ENCODE results near the gene LSG1.

LSG1 gene

DNA sequence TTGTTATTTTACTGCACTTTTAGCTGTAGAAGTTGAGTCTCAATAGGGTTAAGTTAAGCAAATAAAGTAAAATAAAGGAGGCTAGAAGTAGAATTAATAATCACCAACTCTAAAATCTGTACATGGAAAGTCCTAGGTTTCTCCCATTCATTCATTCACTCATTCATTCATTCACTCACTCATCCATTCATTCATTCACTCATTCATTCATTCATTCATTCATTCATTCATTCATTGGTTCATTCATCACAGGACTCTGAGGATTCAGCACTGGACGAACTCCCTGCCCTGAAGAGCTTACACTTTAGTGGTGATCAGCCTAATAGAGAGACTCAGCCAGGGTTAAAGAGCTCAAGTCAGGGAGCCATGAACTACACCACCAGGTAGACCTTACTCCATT, 4.5 kb upstream of the LSG1 start:
- DNase-seq: no peak
- Mint-ChIP-seq H3K27ac (no peak overlapping the region), H3K4me1 (peaks cover 46% of the 10 kb centered on the region), H3K27me3 (no peaks in the 10 kb centered on the region), H3K4me3 (no peak overlapping the region), H3K9me3 (no peaks in the 10 kb centered on the region)
- no peak for ATAC-seq

DNA sequence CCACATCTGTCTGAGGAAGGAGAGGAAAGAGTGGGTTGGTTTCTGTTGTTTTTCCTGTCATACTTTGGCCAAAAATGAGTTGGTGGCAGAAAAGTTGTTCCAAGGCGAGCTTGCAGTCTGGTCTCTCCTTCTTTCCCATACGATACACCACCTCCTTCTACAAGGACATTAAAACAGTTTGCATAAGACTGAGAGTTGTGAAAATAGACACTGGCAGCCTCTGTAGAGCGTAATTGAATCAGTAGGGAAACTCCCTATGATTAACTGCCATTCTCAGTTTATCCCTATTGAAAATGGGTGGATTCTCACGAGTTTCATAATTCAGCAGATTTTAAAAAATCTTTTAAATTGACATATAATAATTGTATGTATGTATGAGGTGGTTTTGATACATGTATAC, 3.7 kb upstream of the LSG1 start:
- Mint-ChIP-seq H3K27me3 (no peaks in the 10 kb centered on the region), H3K4me1 (peaks cover 47% of the 10 kb centered on the region), H3K9me3 (no peaks in the 10 kb centered on the region), H3K4me3 (peak overlapping the region; percentile 65 to 71), H3K27ac (peak overlapping the region; percentile 58 to 87)
- ATAC-seq (peak; percentile 58), DNase-seq (no peak)

DNA sequence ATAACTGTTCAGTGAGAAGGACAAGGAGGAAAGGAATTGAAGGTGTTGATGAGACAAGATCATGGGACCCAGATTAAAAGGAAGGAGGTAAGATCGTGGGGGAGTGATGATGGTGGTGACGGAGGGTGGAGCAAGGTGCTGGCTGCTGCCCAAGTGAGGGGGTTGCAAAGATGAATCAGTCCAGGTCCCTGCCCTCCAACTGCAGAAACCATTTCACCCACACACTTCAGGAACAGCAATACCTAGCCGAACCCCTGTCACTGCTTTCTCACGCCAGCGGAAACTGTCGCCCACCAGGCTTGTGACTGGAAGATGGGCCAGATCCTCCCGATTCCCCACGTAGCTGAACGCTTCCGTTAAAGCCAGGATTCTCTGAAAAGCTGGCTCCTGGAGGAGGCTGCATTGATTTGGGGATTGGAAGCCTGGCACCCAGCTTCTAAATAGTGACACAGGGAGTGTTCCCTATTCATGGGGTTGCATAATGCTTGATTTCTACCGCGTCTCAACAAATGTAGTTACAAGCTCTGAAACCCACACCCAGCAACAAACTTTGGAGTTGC, 3.2 kb upstream of the LSG1 start:
- H3K4me1 Mint-ChIP-seq: peaks cover 52% of the 10 kb centered on the region
- H3K27ac Mint-ChIP-seq: peak overlapping the region; percentile 58 to 87
- no peaks in the 10 kb centered on the region for H3K27me3 Mint-ChIP-seq
- H3K4me3 Mint-ChIP-seq: peak overlapping the region; percentile 65 to 71
- H3K9me3 Mint-ChIP-seq: no peaks in the 10 kb centered on the region
- ATAC-seq: peak; percentile 74
- DNase-seq: peak; percentile 54 to 70

DNA sequence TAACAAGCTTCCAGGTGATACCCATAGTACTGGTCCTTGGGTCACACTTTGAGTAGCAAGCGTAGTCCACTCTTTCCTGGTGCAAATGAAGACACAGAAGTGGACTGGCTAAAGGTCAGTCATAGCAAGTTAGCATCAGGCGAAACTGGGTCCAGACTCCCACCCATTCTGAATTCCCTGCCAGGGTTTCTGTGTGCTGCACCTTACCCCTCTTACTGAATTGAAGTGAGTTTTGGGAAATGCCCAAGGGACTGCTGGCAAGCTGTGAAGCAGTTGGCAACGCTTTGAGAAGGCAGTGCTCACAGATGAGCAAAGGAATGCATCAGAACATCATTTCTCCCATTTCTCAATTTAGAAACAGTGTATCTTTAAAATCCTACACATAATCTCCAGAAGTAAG, 1.8 kb upstream of the LSG1 start:
- Mint-ChIP-seq H3K4me1 (peaks cover 62% of the 10 kb centered on the region), H3K27me3 (no peaks in the 10 kb centered on the region), H3K4me3 (peak overlapping the region in 1 of 2 donors; percentile 16), H3K27ac (no peak overlapping the region), H3K9me3 (no peaks in the 10 kb centered on the region)
- no peak for ATAC-seq
- no peak for DNase-seq

DNA sequence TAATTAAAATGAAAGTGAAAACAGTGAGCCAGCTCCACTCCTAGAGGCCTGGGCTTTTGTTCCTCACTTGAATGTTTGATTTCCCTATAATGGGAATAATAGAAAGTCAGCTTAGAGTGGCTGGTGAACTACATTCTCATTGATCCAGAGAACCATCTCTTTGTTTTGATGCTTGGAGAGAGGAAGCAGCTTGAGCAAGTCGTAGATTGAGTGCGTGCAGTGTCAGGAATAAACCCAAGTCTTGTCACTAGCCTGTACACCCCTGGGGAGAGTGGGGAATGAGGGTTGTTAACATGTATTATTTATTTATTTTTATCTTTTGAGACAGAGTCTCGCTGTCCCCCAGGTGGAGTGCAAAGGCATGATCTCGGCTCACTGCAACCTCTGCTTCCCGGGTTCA, 885 bp upstream of the LSG1 start:
- Mint-ChIP-seq H3K4me3 (peak overlapping the region; percentile 97 to 99), H3K27me3 (no peaks in the 10 kb centered on the region), H3K9me3 (no peaks in the 10 kb centered on the region), H3K27ac (no peak overlapping the region), H3K4me1 (peaks cover 62% of the 10 kb centered on the region)
- ATAC-seq (no peak), DNase-seq (no peak)

DNA sequence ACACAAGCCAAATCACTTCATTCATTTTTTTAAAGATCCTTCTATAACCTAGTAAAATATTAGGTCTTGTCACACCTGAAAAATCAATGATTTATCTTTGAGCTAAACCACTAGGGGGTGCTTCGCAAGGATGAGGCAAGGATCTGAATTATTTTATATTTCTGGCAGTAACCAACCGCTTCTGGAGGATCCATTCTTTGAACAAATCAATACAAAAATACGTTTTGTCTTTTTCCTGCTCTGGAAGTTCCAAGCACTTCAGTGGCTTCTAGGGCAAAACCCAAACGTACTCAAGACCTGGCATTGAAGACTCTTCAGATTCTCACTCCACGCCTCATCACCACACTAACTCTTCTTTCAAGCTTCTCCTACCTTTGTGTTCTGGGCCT, 486 bp downstream of the LSG1 start:
- no peak for ATAC-seq
- Mint-ChIP-seq H3K9me3 (no peaks in the 10 kb centered on the region), H3K4me3 (peak overlapping the region; percentile 97 to 99), H3K4me1 (peaks cover 58% of the 10 kb centered on the region), H3K27me3 (no peaks in the 10 kb centered on the region), H3K27ac (peak overlapping the region; percentile 98 to 99)
- peak in 1 of 2 donors; percentile 30 for DNase-seq

DNA sequence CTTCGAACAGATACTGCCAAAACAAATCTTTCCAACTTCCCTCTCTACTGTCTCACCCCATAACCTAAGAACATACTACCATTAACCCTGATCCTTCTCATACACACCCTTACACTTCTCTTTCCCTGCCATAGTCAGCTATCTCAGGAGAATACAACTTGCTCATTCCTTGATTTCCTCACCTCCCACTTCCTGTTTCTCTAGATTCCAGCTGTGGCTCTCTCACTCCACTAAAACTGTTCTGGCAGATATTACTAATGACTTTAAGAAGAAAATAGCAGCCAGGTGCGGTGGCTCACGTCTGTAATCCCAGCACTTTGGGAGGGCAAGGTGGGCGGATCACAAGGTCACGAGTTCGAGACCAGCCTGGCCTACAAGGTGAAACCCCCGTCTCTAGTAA, 4.6 kb downstream of the LSG1 start:
- ATAC-seq: no peak
- DNase-seq: no peak
- peak overlapping the region in 1 of 2 donors; percentile 0 for H3K27ac Mint-ChIP-seq

DNA sequence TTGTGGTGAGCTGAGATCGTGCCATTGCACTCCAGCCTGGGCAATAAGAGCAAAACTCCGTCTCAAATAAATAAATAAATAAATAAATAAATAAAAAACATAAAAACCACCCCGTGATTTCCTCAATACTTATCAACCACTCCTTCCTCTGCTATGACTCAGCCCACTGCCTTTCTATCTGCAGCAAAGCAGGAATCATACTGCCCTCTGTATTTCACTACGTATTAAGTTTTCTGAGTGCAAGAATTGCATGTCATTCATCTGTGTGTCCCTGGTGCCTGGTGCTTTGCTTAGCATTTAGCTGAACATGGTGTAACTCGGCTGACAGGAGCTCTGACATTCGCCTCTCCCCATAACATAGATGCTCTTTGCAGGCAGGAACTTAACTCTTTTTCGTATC, 7.1 kb downstream of the LSG1 start:
- no peak overlapping the region for H3K4me3 Mint-ChIP-seq
- no peak for ATAC-seq
- H3K9me3 Mint-ChIP-seq: no peaks in the 10 kb centered on the region
- no peak overlapping the region for H3K27ac Mint-ChIP-seq
- H3K27me3 Mint-ChIP-seq: no peaks in the 10 kb centered on the region
- no peak for DNase-seq
- peaks cover 25% of the 10 kb centered on the region for H3K4me1 Mint-ChIP-seq

More for the DNA sequence above, 4.6 kb downstream of the LSG1 start:
- no peak overlapping the region for H3K4me3 Mint-ChIP-seq
- H3K27me3 Mint-ChIP-seq: no peaks in the 10 kb centered on the region
- peaks cover 30% of the 10 kb centered on the region for H3K4me1 Mint-ChIP-seq
- no peaks in the 10 kb centered on the region for H3K9me3 Mint-ChIP-seq

DNA sequence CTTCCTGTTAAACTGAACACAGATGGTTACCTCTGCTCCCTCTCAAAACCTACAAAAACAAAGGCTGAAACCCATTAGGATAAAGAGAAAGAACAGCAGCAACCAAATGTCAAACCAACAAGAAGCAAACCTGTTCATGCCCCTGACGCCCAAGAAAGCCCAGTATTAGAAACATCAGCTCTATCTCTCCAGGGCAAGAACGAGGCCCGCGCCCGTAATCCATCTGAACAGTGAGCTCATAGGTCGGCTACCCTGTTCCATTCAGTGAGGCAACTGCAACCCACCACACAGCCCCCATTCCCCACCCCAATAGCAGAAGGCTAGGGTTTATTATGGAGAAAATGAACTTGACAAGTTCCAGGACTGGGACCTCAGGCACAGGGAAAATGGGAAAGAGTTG, 10.0 kb downstream of the LSG1 start:
- H3K27ac Mint-ChIP-seq: no peak overlapping the region
- no peak for ATAC-seq
- peaks cover 18% of the 10 kb centered on the region for H3K4me1 Mint-ChIP-seq
- no peak overlapping the region for H3K4me3 Mint-ChIP-seq
- no peaks in the 10 kb centered on the region for H3K9me3 Mint-ChIP-seq
- no peaks in the 10 kb centered on the region for H3K27me3 Mint-ChIP-seq
- DNase-seq: no peak

DNA sequence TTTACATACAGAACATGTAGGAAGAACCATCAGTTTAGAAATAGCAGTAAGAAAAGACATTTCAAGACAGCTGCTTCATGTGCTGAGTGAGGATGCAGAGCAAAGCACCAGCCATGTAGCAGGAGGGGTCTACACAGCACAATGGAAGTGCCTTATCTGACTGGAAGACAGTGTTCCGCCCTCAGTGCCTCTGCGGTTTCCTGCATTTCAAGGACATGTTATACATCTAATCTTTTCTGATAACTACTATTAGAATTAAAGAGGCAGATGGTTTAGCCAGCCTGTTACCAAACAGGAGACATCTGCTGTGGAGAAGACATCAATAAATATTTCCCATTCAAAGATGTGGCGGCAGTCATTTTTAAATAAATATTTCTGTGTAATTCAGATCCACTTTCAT, 10.6 kb downstream of the LSG1 start:
- DNase-seq: no peak
- peak overlapping the region in 1 of 2 donors; percentile 72 for H3K27ac Mint-ChIP-seq
- no peak for ATAC-seq
- H3K9me3 Mint-ChIP-seq: no peaks in the 10 kb centered on the region
- H3K4me3 Mint-ChIP-seq: no peak overlapping the region
- H3K27me3 Mint-ChIP-seq: no peaks in the 10 kb centered on the region
- H3K4me1 Mint-ChIP-seq: peaks cover 18% of the 10 kb centered on the region

DNA sequence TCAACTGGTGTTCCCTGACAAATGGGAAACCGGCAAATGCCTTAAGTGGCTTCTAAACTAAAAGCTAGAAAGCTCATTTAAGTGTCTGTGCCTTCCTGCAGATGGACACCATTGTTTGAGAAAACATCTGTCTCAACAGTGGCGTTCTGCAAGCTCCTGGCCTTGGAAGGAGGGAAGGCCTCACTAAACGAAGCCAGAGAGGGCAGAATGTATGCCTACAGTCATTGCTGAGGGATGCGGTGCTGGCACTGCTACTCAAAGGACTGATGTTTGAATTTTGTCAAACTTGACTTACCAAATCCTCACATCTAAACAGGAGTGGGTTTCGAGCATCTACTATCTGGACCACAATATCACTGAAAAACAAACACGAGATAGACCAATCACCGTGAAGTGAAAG, 12.2 kb downstream of the LSG1 start:
- DNase-seq (no peak), ATAC-seq (no peak)
- H3K4me1 Mint-ChIP-seq: peaks cover 19% of the 10 kb centered on the region
- H3K27ac Mint-ChIP-seq: no peak overlapping the region
- no peaks in the 10 kb centered on the region for H3K9me3 Mint-ChIP-seq
- H3K27me3 Mint-ChIP-seq: no peaks in the 10 kb centered on the region
- H3K4me3 Mint-ChIP-seq: no peak overlapping the region

DNA sequence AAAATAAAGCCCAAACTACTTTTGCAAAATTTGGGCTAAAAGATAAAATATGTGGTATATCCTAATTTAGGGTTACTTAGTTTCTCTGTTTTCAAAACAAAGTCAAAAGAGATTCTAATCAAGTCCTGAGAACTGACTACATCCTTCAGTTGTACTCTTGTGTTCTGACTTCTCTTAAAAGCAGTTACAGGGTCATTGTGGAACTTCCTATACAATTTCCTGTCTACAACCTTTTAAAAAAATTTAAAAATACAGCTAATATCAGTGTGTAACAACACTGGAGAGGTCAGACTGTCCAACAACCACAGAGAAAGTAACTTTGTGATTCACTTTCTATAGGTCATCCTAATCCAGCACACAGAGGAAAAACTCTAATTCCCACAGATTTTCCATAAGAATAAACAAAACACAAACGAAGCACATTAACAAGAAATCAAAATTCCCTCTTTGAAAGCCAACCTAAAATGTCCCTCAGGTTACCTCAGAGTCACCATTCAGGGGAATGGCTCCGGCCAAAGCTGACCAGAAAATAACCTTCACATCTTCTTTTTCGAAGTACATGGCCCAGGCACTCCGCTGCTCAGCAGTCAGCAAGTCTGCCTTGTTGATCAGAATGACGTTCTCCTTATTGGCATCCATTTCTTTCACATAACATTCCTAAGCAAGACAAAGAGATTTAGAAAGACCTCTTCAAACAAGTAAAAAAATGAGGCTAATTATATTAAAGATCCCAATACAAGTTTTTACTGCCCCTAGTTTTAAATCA, 13.3 kb downstream of the LSG1 start:
- ATAC-seq (no peak), DNase-seq (no peak)
- peaks cover 28% of the 10 kb centered on the region for H3K4me1 Mint-ChIP-seq
- H3K27ac Mint-ChIP-seq: peak overlapping the region; percentile 27 to 81
- no peak overlapping the region for H3K4me3 Mint-ChIP-seq
- H3K9me3 Mint-ChIP-seq: no peaks in the 10 kb centered on the region
- H3K27me3 Mint-ChIP-seq: no peaks in the 10 kb centered on the region

DNA sequence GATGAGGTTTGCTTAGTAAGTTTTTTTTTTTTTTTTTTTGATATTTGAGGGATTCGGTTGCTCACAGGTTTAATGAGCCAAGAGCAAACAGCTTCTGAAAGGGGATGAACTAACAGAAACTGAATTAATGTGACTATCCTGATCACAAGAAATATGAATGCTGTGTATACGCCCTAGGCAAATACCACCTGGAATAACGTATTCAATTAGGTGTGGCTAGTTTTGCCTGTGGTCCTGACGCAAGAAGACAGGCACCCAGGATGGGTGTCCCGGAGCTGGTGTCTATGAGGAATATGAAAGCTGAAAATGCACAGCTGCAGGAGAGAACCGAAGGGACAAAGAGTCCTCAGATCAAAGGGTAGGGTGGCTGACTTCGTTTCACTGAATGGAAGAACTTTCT, 14.6 kb downstream of the LSG1 start:
- no peak for DNase-seq
- Mint-ChIP-seq H3K4me1 (peaks cover 22% of the 10 kb centered on the region), H3K9me3 (no peaks in the 10 kb centered on the region), H3K27ac (no peak overlapping the region), H3K4me3 (no peak overlapping the region), H3K27me3 (no peaks in the 10 kb centered on the region)
- no peak for ATAC-seq

DNA sequence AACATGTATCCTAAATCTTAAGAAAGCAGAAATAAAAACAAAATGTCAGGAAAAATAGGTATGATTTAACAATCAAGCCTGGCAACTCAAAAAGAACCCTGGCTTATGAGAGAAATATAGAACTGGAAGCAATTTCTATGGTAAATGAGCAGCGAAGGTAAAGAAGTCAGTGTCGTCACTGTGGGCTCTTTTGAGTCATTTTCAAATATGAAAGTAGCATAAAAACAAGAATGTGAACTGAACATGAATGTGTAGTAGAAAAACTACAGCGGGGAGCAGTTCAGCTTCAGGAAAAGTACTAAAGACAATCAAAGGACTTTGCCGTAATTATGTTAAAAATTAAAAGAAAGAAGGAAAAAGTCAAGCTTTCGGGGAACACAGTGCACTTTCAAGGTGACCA, 17.5 kb downstream of the LSG1 start:
- Mint-ChIP-seq H3K27ac (peak overlapping the region in 1 of 2 donors; percentile 80), H3K27me3 (no peaks in the 10 kb centered on the region), H3K4me1 (peaks cover 10% of the 10 kb centered on the region), H3K9me3 (no peaks in the 10 kb centered on the region), H3K4me3 (peak overlapping the region; percentile 8 to 65)
- no peak for DNase-seq
- ATAC-seq: peak; percentile 78

DNA sequence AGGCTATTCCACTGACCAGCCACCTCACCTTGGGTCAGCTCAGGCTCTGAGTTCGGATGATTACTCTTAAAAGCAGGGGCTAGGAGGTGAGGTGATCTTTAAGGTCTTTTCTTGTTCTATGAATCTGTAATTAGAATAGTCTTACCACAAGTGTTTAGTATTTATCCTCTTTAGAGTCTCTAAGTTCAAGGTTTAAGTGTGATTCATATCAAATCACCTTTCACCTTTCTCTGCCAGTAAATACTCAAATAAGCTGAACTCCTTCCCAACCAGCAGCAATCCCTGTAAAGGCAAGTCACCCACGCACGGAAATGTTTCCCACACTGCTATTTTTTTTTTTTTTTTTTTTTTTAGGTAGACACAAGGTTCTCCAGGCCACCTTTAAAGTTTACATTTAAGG, 24.2 kb downstream of the LSG1 start:
- H3K4me1 Mint-ChIP-seq: no peaks in the 10 kb centered on the region
- DNase-seq (no peak), ATAC-seq (no peak)
- no peak overlapping the region for H3K4me3 Mint-ChIP-seq
- no peaks in the 10 kb centered on the region for H3K27me3 Mint-ChIP-seq
- H3K27ac Mint-ChIP-seq: no peak overlapping the region
- H3K9me3 Mint-ChIP-seq: no peaks in the 10 kb centered on the region

DNA sequence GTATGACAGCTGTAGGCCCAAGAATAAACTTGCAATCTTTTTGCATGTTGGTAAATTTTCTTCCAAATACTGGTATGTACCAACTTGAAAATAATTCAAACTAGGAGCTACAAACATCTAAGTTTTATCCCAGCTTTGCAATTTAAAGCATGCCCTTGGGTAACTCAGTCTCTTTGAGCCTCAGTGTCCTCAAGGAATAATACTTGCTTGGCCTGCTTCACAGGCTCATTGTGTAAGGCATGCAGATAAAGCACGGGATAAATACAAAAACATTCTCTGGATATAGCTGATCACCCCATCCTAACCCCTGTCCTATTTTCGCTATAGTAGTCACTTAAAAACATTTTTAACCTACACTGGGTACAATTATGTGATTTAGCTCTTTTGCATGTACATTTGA, 29.2 kb downstream of the LSG1 start:
- H3K4me1 Mint-ChIP-seq: peaks cover 5% of the 10 kb centered on the region
- no peak overlapping the region for H3K27ac Mint-ChIP-seq
- no peaks in the 10 kb centered on the region for H3K9me3 Mint-ChIP-seq
- H3K4me3 Mint-ChIP-seq: no peak overlapping the region
- no peak for ATAC-seq
- no peak for DNase-seq
- no peaks in the 10 kb centered on the region for H3K27me3 Mint-ChIP-seq

DNA sequence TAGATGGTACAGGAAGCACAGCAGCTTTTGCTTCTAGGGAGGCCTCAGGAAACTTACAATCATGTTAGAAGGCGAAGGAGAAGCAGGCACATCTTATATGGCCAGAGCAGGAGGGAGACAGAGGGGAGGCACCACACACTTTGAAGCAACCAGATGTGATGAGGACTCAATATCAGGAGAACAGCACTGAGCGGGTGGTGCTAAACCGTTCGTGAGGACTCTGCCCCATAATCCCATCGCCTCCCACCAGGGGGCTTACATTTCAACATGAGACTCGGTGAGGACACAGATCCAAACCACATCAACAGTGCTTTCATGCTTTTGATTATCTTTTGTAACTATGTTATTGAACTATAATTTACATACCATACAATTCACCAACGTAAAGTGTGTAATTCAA, 31.2 kb downstream of the LSG1 start:
- DNase-seq (peak; percentile 25 to 31), ATAC-seq (peak; percentile 70)
- Mint-ChIP-seq H3K4me3 (no peak overlapping the region), H3K9me3 (no peaks in the 10 kb centered on the region), H3K4me1 (peaks cover 5% of the 10 kb centered on the region), H3K27ac (no peak overlapping the region), H3K27me3 (no peaks in the 10 kb centered on the region)
